Cardiac muscle cell (in vitro differentiated cells and primary cell): ENCODE data around the gene RGS3. TPM values are rescaled to one million over a fixed set of nuclear protein-coding genes. Genes with fewer than 3 reads are reported as not detected.

Experiments
- DNase-seq, 2 donors: peaks; one replicate each; pipeline versions ENCODE4 v3.0.0 to v3.0.0-alpha.2; 2010 to 2017; ENCODE audit warnings: low read depth in 1 of 2, low spot score in 1 of 2
- H3K27ac ChIP-seq: fragments of 200-600 bp; sonication (generic); 2 replicates; pipeline ENCODE4 v1.5.1; 2016
- H3K27me3 ChIP-seq: fragments of 200-600 bp; sonication (generic); 2 replicates; pipeline ENCODE4 v1.6.0; 2016; ENCODE audit warnings: control low read depth
- H3K36me3 ChIP-seq: fragments of 200-600 bp; sonication (generic); 2 replicates; pipeline ENCODE4 v1.5.1; 2016; ENCODE audit warnings: control low read depth
- H3K4me1 ChIP-seq: fragments of 200-600 bp; sonication (generic); 2 replicates; pipeline ENCODE4 v1.8.1; 2017; ENCODE audit warnings: low read depth, mild to moderate bottlenecking, mixed run types
- H3K4me3 ChIP-seq: fragments of 200-600 bp; sonication (generic); 2 replicates; pipeline ENCODE4 v1.5.1; 2016; ENCODE audit warnings: mild to moderate bottlenecking
- H3K9me3 ChIP-seq: fragments of 200-600 bp; sonication (generic); 2 replicates; pipeline ENCODE4 v1.5.1; 2017; ENCODE audit warnings: low read depth, mild to moderate bottlenecking, control low read depth
- CTCF ChIP-seq: IDR thresholded peaks from 2 replicates; pipeline ENCODE4 v1.5.1; 2012; ENCODE audit warnings: low read depth, mild to moderate bottlenecking, low read length
- polyA plus RNA-seq: library from polyadenylated mRNA; unstranded; fragments of >200 nt; fragmentation: Nextera tagmentation; extraction: Ambion mirVana; gene quantifications from 2 replicates; pipeline ENCODE4 v1.2.1, GENCODE V29; 2016
- total RNA-seq: library from RNA; depleted of rRNA; stranded (reverse); fragments of >200 nt; gene quantifications from 2 replicates; pipeline ENCODE4 v1.2.3, GENCODE V29; 2016

The RGS3 gene
- total and polyA plus RNA-seq, 2 experiments from 2014 or later, result 94.7 to 126 TPM

DNA sequence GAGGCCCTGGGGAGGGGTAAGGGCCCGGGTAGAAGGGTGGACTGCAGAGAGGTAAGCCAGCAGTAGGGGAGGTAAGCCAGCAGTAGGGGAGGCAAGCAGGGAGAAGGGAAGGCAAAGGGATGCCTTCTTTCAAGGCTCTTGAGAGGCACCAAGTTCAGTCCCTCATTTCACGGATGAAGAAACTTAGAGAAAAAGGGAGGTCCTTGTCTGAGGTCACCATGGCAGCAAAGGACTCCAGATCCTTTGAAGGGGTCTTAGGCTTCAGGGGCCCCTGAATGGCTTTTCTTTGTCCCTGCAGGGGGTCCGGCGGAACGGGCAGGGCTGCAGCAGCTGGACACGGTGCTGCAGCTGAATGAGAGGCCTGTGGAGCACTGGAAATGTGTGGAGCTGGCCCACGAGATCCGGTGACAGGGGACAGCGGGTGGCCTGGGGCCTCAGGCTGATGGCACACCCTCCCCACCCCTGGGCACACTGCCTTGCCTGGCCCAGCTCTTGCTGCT, 42.6 kb downstream of the RGS3 start:
- H3K4me3 ChIP-seq, result no peak overlapping the region

GRCh38 chr9:113507256-113507655, 43.7 kb downstream of the RGS3 start:
- Histone ChIP-seq H3K4me1 (peaks cover 3% of the 10 kb centered on the region), H3K27me3 (no peaks in the 10 kb centered on the region), H3K27ac (no peak overlapping the region), H3K4me3 (no peak overlapping the region), H3K9me3 (no peaks in the 10 kb centered on the region), H3K36me3 (no peaks in the 10 kb centered on the region)
- TF ChIP-seq CTCF, result no peak
- DNase-seq, result no peak

More for the DNA sequence above, 42.6 kb downstream of the RGS3 start:
- no peak overlapping the region for H3K27ac ChIP-seq
- no peaks in the 10 kb centered on the region for H3K36me3 ChIP-seq
- no peaks in the 10 kb centered on the region for H3K27me3 ChIP-seq
- TF ChIP-seq CTCF, result no peak
- H3K4me1 ChIP-seq, result peaks cover 14% of the 10 kb centered on the region
- no peak for DNase-seq
- H3K9me3 ChIP-seq, result no peaks in the 10 kb centered on the region

DNA sequence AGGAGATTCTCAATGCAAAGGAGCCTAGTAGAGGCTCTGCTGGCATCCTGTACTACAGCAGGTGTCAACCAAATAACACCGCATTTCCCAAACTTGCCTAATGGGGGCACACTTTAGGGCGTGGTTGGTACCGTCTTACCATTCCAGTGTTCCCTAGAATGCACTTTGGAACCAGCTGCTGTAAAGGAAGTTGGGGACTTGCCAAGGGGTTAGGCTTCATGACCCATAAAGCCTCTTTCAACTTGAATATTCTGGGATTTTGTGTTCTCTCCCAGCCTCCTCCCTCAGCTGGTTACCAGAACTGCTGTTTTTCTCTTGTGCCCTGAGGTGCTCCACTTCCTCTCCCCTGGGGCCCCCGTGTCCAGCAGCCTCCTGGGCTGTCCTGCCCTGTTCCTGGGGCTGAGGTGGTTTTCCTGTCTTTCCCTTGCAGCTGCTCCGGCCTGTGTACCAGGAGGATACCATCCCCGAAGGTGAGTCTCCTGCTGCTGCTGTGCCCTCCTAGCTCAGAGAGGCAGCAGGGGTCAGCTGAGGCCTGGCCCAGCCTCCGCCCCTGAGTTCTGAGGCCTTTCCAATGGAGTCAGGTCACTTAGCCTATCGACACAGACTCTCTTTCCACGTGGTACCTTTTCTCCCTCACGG, 44.7 kb downstream of the RGS3 start:
- TF ChIP-seq CTCF, result no peak
- no peaks in the 10 kb centered on the region for H3K9me3 ChIP-seq
- DNase-seq, result no peak
- H3K27ac ChIP-seq, result no peak overlapping the region
- H3K27me3 ChIP-seq, result no peaks in the 10 kb centered on the region
- no peak overlapping the region for H3K4me3 ChIP-seq
- H3K4me1 ChIP-seq, result no peaks in the 10 kb centered on the region
- H3K36me3 ChIP-seq, result no peaks in the 10 kb centered on the region

- no peaks in the 10 kb centered on the region for H3K9me3 ChIP-seq
- no peaks in the 10 kb centered on the region for H3K36me3 ChIP-seq
- TF ChIP-seq CTCF, result no peak
- H3K27me3 ChIP-seq, result no peaks in the 10 kb centered on the region
- no peak overlapping the region for H3K4me3 ChIP-seq
- peak in 1 of 2 donors; percentile 63 for DNase-seq
- H3K27ac ChIP-seq, result no peak overlapping the region
- H3K4me1 ChIP-seq, result no peaks in the 10 kb centered on the region
Measured at GRCh38 chr9:113509463-113509862, 45.9 kb downstream of the RGS3 start.

GRCh38 chr9:113511047-113511521, 47.6 kb downstream of the RGS3 start:
- Histone ChIP-seq H3K9me3 (no peaks in the 10 kb centered on the region), H3K36me3 (no peaks in the 10 kb centered on the region), H3K27ac (no peak overlapping the region), H3K27me3 (no peaks in the 10 kb centered on the region), H3K4me3 (no peak overlapping the region), H3K4me1 (no peaks in the 10 kb centered on the region)
- DNase-seq, result no peak
- TF ChIP-seq CTCF, result no peak
